ENCODE measurements around the gene VWA3B.
"Not testable (repeated sequence)": the region's sequence is repeated elsewhere in the genome, so short reads cannot be mapped to it uniquely, and the experiment has no call there.

VWA3B gene

DNA sequence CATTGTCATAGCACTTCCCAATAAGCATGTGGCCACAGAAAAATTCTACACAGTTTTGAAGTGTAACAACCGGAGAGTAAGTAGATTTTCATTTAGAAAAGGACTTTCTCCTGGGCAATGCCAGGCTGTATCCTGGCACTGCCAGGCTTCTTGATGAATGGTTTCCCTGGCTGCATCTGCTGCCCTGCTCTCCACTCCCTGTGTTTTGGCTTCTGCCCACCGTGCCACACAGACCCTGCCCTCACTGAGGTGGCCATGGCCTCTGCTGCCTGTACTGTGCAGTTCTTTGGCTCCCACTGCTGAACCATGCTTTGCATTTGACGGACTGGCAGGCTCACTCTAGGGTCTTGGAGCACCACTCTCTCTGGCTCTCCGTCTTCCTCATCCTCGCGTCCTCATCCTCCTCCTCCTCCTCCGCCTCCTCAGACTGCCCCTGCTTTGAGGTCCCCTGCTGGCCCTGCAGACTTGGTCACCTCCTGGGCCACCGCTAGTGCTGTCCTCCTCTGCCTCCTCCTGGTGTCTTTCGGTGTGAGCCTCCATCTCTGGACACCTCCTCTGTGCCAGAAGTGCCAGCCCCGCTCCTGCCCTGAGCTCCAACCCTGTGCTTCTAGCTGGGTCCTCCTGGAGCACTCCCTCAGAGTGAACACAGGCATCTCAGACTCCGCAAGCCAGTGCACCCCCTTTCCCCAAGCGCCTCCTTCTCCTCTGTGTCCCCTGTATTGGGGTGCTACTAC lies 213.3 kb downstream of the VWA3B start:
- no peak for DNase-seq

- no peak for DNase-seq
These were observed 214.5 kb downstream of the VWA3B start for GRCh38 chr2:98301469-98301868.

- DNase-seq: not testable (repeated sequence)
These were observed 220.2 kb downstream of the VWA3B start for GRCh38 chr2:98307131-98307696.

- no peak for DNase-seq
These were observed 221.1 kb downstream of the VWA3B start for GRCh38 chr2:98308068-98308467.

GRCh38 chr2:98308532-98308931 lies 221.6 kb downstream of the VWA3B start:
- no peak for DNase-seq

DNA sequence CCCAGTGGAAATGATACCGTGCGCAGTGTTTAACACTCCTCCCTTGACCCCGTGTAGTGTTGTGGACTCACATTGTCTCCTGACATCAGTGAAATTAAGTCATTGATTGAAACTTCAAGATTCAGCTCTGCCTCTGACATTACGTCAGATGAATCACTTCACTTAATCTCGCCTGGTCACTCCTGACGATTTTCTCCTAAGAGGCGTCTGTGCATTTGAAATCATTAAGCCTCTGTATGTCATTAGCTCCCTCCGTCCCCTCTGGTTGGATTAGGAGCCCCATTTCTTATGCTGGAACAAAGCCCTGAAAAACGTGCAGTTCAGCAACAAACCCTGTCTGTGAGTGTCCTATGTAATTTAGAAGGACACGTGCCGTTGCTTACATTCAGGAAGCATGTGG lies 222.6 kb downstream of the VWA3B start:
- no peak for DNase-seq

GRCh38 chr2:98310010-98310409 lies 223.0 kb downstream of the VWA3B start:
- no peak for DNase-seq

GRCh38 chr2:98311090-98311489 lies 224.1 kb downstream of the VWA3B start:
- no peak for DNase-seq

DNA sequence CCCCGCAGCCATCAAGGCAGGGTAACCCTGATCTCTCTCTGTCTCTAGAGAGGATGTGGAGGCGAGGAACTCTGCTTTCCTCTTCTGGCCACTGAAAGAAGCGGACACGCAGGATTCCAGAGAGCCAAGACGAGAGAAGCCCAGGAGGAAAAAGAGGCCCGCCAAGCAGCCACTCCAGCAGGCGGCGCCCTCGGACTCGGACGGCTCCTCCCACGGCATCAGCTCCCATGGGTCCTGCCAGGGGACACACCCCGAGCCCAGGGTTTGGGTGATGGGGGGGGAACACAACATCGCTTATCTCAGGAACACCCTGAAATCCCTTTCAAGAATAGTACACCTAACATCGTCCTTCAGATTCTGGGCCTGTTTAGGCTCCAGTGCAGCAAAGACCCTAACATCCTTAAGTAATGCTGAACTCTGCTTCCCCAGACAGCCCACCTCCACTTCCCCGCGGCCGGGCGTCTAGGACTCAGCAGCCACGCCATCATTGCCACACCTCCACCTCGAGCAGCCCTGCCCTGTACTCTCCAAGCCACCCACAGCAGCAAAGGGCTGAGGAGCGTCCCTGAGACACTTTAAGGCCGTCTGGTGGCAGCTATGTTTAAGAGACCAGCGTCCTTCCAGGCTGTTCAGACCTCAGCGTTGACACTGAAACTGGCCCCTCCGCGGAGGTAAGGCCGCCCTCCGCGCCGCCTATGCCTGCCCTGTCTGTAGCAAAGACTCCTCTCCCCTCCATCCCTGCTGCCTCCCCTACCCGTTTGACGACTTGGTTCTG lies 225.0 kb downstream of the VWA3B start:
- DNase-seq: no peak

DNA sequence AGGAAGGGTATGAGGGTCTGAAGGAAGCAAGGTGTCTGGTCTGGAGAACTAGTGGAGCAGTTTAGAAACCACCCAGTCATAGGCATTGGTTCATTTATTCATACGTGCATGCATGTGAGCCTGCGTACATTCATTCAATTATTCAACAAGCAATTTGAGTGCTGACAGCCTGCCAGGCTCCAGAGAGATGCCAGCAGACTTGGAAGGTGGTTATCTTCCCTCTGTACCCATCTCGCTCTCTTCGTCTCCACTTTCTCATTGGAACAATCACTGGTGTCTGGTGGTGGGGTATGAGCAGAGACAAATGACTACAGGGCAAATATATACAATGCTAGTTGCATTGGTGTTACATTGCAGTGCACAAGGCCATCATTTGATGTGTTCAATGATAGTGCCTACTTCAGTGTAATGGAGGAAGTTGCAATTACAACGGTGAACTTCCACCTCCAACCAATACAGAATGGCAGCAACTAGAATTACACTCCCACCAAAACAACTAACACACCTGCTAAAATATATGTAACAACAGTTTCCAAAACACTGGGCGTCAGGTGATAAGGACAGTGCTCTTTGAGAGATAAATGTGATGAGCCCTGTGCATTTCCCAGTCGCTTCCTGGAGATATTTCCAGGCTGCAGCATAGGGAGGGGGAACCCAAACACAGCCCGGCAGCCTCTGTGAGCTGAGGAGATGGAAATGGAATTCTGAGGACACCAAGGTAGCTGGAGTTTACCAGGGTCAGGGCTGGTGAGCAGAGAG lies 226.7 kb downstream of the VWA3B start:
- DNase-seq: no peak

DNA sequence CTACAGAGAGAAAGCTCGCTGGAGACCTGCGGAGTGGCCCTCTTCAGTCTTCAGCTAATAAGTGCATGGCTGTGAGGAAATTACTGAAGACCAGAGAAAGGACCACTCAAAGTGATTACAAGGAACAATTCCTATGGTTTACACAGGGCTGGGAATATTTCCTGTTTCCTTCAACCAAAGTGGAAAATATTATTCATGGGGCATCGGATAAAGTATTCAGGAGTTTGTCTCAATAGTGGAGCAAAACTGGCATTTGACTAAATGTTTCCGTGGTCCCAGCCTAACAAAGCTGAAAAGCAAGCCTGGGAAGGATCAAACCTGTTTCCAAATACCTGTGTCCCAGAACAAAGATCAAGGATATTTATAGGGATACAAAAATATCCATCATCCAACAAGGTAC lies 227.3 kb downstream of the VWA3B start:
- DNase-seq: no peak

DNA sequence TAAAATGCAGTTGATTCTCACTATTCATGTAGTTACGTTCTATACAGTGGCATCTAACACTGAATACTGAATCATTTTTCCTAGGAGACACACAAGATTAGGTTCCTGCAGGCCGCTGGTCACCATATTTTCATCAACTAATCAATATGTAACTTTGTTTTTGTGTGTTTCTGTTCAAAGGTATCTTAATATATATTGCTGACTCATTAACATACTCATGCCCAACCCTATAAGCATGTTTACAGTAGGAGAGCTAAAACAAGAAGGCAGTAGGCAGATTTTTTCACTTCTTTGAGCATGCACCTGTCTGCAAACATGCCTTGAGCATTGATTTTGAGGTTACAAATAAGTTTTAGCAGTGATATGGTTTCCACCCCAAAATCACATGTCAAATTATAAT lies 229.0 kb downstream of the VWA3B start:
- DNase-seq: no peak

GRCh38 chr2:98317214-98317613 lies 230.2 kb downstream of the VWA3B start:
- DNase-seq: no peak

DNA sequence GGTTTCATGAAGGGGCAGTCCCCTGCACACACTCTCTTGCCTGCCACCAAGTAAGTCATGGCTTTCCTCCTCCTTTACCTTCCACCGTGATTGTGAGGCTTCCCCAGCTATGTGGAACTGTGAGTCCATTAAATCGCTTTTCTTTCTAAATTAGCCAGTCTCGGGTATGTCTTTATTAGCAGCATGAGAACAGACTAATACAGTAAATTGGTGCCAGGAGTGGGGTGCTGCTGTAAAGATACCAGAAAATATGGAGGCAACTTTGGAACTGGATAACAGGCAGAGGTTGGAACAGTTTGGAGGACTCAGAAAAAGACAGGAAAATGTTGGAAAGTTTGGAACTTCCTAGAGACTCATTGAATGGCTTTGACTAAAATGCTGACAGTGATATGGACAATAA lies 233.2 kb downstream of the VWA3B start:
- DNase-seq: not testable (repeated sequence)

GRCh38 chr2:98324181-98324580 lies 237.2 kb downstream of the VWA3B start:
- DNase-seq: no peak

DNA sequence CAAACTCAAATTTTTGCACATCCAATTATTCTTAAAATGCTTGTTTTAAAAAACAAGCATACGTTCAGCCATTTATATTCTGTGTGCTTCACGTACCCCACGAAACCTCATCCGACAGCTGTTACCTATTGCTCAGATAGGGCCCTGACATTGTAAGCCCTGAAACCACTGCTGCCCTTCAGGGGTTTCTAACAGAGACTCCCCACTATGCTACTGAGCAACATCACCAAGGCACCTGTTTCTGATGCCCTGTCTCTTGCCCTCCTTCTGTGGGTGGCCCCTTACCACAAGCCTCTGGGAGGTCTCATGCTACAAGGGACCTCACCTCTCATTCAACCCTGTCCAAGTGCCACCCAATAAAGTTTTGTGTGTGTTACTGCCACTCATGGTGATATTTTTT lies 240.8 kb downstream of the VWA3B start:
- DNase-seq: no peak

GRCh38 chr2:98329549-98329948 lies 242.6 kb downstream of the VWA3B start:
- DNase-seq: no peak

DNA sequence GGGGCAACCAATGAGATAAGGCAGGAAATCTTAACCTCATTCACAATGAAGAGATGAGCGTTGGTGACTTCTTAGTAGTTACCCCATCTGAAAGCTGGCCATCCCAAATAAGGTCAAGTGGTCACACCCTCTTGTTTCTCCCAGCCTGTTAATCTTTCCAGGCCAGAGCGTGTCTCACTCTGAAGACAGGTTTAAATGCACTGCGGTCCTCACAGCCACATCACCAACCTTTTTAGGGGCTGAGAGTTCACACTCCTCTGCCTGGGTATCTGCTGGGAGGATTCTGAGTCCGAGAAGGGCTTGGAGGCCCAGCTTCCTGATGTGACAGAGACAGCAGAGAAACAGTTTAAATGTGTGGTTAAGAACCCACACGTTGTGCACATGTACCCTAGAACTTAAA lies 246.0 kb downstream of the VWA3B start:
- DNase-seq: no peak

- DNase-seq: no peak
These were observed 247.0 kb downstream of the VWA3B start for GRCh38 chr2:98333922-98334321.

DNA sequence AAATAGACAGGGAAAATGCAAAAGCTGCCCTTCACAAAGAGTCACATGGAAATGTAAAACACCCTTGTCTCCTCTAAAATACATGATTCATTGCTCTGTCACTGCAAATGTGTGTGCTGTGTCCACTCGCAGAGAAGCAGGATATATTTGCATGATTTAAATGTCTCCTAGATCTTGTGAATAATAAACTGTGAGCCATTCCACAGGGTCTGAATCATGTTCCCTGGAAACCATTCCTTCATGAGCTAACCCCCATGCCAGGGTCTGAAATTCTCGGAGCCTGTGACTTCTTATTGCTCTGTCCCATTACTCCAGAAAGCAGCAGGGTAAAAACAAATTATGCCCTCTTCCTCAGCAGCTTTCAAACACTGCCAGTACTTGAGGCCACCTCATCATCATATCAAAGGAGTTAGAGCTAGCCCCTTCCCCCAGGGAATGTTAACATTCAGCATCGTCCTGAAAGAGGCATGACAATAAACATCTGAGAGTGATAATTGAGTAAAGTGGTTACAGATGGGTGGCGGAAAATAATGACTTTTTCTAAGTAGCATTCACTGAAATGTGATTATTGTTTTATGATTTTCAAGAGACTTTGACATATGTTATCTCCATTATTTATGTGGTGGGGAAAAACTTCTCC lies 247.6 kb downstream of the VWA3B start:
- DNase-seq: no peak

DNA sequence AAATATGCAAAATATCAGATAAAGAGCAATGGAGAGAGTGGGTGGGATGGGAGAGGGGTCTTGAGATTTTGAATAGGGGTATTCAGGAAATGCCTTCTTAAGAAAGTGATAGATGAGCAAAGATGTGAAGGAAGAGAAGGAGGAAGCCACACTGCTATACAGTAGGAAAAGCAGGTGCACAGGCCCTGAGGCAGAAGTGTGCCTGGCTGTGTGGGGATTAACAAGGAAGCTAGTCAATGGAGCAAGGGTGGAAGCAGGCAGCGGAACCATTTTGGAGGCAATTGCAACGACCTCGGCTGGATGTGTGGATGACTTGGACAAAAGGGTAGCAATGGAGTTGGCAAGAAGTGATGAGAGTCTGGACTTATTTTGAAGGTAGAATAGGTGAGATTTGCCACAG lies 248.3 kb downstream of the VWA3B start:
- no peak for DNase-seq

DNA sequence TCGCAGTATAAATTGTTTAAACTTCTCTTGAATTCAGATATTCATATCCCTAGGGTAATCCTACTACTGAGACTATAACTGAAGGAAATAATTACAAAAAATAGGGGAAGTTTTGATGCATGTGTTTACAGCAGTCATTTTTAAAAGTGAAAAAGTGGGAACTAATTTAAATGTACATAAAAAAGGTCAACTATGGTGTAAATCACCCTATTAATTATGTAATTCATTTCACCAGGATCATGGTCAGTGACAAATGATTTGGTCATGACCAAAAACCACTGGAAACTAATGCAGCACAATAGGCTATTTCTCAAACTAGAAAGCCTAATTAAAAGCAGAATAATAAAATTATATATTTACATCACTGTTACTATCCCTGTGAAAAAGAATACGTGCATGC lies 254.3 kb downstream of the VWA3B start:
- DNase-seq: no peak

DNA sequence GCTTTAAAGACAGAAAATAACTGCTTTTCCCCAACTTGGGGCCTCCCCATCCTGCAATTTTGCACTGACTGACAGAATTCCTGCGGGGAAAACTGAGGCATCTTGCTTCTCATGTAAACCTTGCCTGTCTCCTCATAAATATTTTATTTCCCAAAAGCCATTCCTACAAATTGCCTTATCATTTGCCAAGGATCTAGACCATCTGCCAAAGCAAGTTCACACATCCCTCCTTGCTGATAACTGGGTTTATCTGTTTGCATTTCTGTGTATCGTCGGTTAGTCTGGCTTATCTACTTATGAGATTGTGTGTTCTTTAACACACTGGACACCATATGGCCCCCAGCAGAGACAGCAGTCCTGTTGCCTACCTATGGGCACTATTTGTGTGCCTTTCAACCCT lies 256.3 kb downstream of the VWA3B start:
- no peak for DNase-seq
